ENCODE data around the gene ACSL3. TPM values are rescaled to one million over a fixed set of nuclear protein-coding genes. Genes with fewer than 3 reads are reported as not detected.

ACSL3 gene
- total and polyA plus RNA-seq, 2 experiments from 2014 or later: 48.6 to 61.5 TPM

GRCh38 chr2:222935688-222936298 lies 75.0 kb downstream of the ACSL3 start:
- H3K4me3 ChIP-seq: no peak overlapping the region
- no peak overlapping the region for H3K9ac ChIP-seq
- WGBS, 2 experiments (ENCODE audit: low coverage in 1 of 2, low lambda C conversion rate in 2 of 2, missing lambda C conversion rate in 2 of 2): 85 to 91% methylated on average over 4 of the region's 4 CpGs
- H3K4me2 ChIP-seq (ENCODE audit: unreplicated experiment): no peak overlapping the region
- no peaks in the 10 kb centered on the region for H3K4me1 ChIP-seq (ENCODE audit: insufficient read depth)
- peaks cover 38% of the 10 kb centered on the region for H3K36me3 ChIP-seq (ENCODE audit: low read depth)
- TF ChIP-seq EZH2 (IDR thresholded peaks at IDR 0.05; ENCODE audit: insufficient read depth, poor library complexity, severe bottlenecking): no peak
- no peak for TF ChIP-seq EZH2phosphoT487 (IDR thresholded peaks at IDR 0.05; ENCODE audit: insufficient read depth, low read depth)
- H3K9me2 ChIP-seq (ENCODE audit: insufficient read depth): no peaks in the 10 kb centered on the region
- DNase-seq: no peak
- H3K79me2 ChIP-seq (ENCODE audit: insufficient read depth): peaks cover 4% of the 10 kb centered on the region; the same call in 1 of the 2 replicates
- H2AFZ ChIP-seq: no peak overlapping the region
- H4K20me1 ChIP-seq (ENCODE audit: insufficient read depth): no peaks in the 10 kb centered on the region
- in situ Hi-C loops (cut with MboI): no loop called here
- no peaks in the 10 kb centered on the region for H3K9me3 ChIP-seq (ENCODE audit: low read depth)
- H3F3A ChIP-seq (ENCODE audit: insufficient read depth): peaks cover 12% of the 10 kb centered on the region; the same call in 1 of the 2 replicates
- H3K27ac ChIP-seq: no peak overlapping the region
- H3K27me3 ChIP-seq (replicated peaks; ENCODE audit: insufficient read depth): no peaks in the 10 kb centered on the region

- H3F3A ChIP-seq (ENCODE audit: insufficient read depth): peaks cover 12% of the 10 kb centered on the region; the same call in 1 of the 2 replicates
- DNase-seq: no peak
- no peaks in the 10 kb centered on the region for H4K20me1 ChIP-seq (ENCODE audit: insufficient read depth)
- TF ChIP-seq EZH2phosphoT487 (IDR thresholded peaks at IDR 0.05; ENCODE audit: insufficient read depth, low read depth) (no peak), EZH2 (IDR thresholded peaks at IDR 0.05; ENCODE audit: insufficient read depth, poor library complexity, severe bottlenecking) (no peak)
- H3K36me3 ChIP-seq (ENCODE audit: low read depth): peaks cover 36% of the 10 kb centered on the region
- no peaks in the 10 kb centered on the region for H3K9me2 ChIP-seq (ENCODE audit: insufficient read depth)
- H3K4me3 ChIP-seq: no peak overlapping the region
- in situ Hi-C loops (cut with MboI): no loop called here
- no peaks in the 10 kb centered on the region for H3K27me3 ChIP-seq (replicated peaks; ENCODE audit: insufficient read depth)
- H3K4me1 ChIP-seq (ENCODE audit: insufficient read depth): peaks cover 3% of the 10 kb centered on the region; the same call in 1 of the 2 replicates
- H3K4me2 ChIP-seq (ENCODE audit: unreplicated experiment): no peak overlapping the region
- peaks cover 8% of the 10 kb centered on the region; the same call in 1 of the 2 replicates for H3K79me2 ChIP-seq (ENCODE audit: insufficient read depth)
- no peaks in the 10 kb centered on the region for H3K9me3 ChIP-seq (ENCODE audit: low read depth)
- H3K9ac ChIP-seq: no peak overlapping the region
- no peak overlapping the region for H2AFZ ChIP-seq
- 95 to 96% methylated on average over 7 of the region's 7 CpGs for WGBS, 2 experiments (ENCODE audit: low coverage in 1 of 2, low lambda C conversion rate in 2 of 2, missing lambda C conversion rate in 2 of 2)
- no peak overlapping the region for H3K27ac ChIP-seq
These were observed 75.9 kb downstream of the ACSL3 start for GRCh38 chr2:222936705-222937104.

GRCh38 chr2:222938327-222938726 lies 77.5 kb downstream of the ACSL3 start:
- Histone ChIP-seq H2AFZ (no peak overlapping the region), H3K79me2 (ENCODE audit: insufficient read depth) (peaks cover 8% of the 10 kb centered on the region; the same call in 1 of the 2 replicates), H3K4me1 (ENCODE audit: insufficient read depth) (peaks cover 16% of the 10 kb centered on the region), H3K9me2 (ENCODE audit: insufficient read depth) (no peaks in the 10 kb centered on the region), H4K20me1 (ENCODE audit: insufficient read depth) (no peaks in the 10 kb centered on the region), H3K27ac (no peak overlapping the region), H3K4me2 (ENCODE audit: unreplicated experiment) (no peak overlapping the region), H3K4me3 (no peak overlapping the region), H3K9me3 (ENCODE audit: low read depth) (no peaks in the 10 kb centered on the region), H3K27me3 (replicated peaks; ENCODE audit: insufficient read depth) (no peaks in the 10 kb centered on the region), H3K9ac (no peak overlapping the region), H3F3A (ENCODE audit: insufficient read depth) (peaks cover 17% of the 10 kb centered on the region), H3K36me3 (ENCODE audit: low read depth) (peaks cover 31% of the 10 kb centered on the region)
- no peak for DNase-seq
- TF ChIP-seq EZH2 (IDR thresholded peaks at IDR 0.05; ENCODE audit: insufficient read depth, poor library complexity, severe bottlenecking) (no peak), EZH2phosphoT487 (IDR thresholded peaks at IDR 0.05; ENCODE audit: insufficient read depth, low read depth) (no peak)
- 94 to 99% methylated on average over 2 of the region's 2 CpGs for WGBS, 2 experiments (ENCODE audit: low coverage in 1 of 2, low lambda C conversion rate in 2 of 2, missing lambda C conversion rate in 2 of 2)
- in situ Hi-C loops (cut with MboI): no loop called here

- Histone ChIP-seq H3F3A (ENCODE audit: insufficient read depth) (peaks cover 27% of the 10 kb centered on the region), H4K20me1 (ENCODE audit: insufficient read depth) (no peaks in the 10 kb centered on the region), H3K4me1 (ENCODE audit: insufficient read depth) (peaks cover 27% of the 10 kb centered on the region), H3K36me3 (ENCODE audit: low read depth) (peaks cover 21% of the 10 kb centered on the region), H3K27ac (no peak overlapping the region), H3K79me2 (ENCODE audit: insufficient read depth) (peaks cover 8% of the 10 kb centered on the region; the same call in 1 of the 2 replicates), H3K9me3 (ENCODE audit: low read depth) (no peaks in the 10 kb centered on the region), H3K4me2 (ENCODE audit: unreplicated experiment) (no peak overlapping the region), H3K9me2 (ENCODE audit: insufficient read depth) (no peaks in the 10 kb centered on the region), H3K9ac (no peak overlapping the region), H3K4me3 (no peak overlapping the region), H3K27me3 (replicated peaks; ENCODE audit: insufficient read depth) (no peaks in the 10 kb centered on the region), H2AFZ (no peak overlapping the region)
- peak; percentile 67 for DNase-seq
- in situ Hi-C loops (cut with MboI): no loop called here
- TF ChIP-seq EZH2phosphoT487 (IDR thresholded peaks at IDR 0.05; ENCODE audit: insufficient read depth, low read depth): no peak
- no peak for TF ChIP-seq EZH2 (IDR thresholded peaks at IDR 0.05; ENCODE audit: insufficient read depth, poor library complexity, severe bottlenecking)
- WGBS, 2 experiments (ENCODE audit: low coverage in 1 of 2, low lambda C conversion rate in 2 of 2, missing lambda C conversion rate in 2 of 2): 55 to 60% methylated on average over 6 of the region's 6 CpGs
These were observed 78.5 kb downstream of the ACSL3 start for GRCh38 chr2:222939208-222939856.

Measured in GM23248 (cell line).